Prostate gland (tissue), 2 donors: ENCODE data around the gene PRKG2. TPM values are rescaled to one million over a fixed set of nuclear protein-coding genes. Genes with fewer than 3 reads are reported as not detected.

Source experiments
- DNase-seq: peaks from one replicate; pipeline ENCODE4 v3.0.0-alpha.2; 2019; ENCODE audit warnings: low spot score
- H3K27ac ChIP-seq, 2 donors: fragments of 200-600 bp; sonication (generic); 2 replicates each; pipeline ENCODE4 v1.5.1; 2017 to 2019
- H3K27me3 ChIP-seq: fragments of 200-600 bp; sonication (generic); replicated peaks from 2 replicates; pipeline ENCODE4 v1.5.1; 2019; ENCODE audit not compliant: insufficient read depth
- H3K36me3 ChIP-seq, 2 donors: fragments of 200-600 bp; sonication (generic); 1 replicate in 1 of 2; 2 replicates in 1 of 2; pipeline versions ENCODE4 v1.5.1 to v1.8.1; 2017 to 2019
- H3K4me1 ChIP-seq: fragments of 200-600 bp; sonication (generic); replicated peaks from 2 replicates; pipeline ENCODE4 v1.5.1; 2019
- H3K4me3 ChIP-seq, 2 donors: fragments of 200-600 bp; sonication (generic); 2 replicates each; pipeline ENCODE4 v1.5.1; 2017 to 2019
- H3K9me3 ChIP-seq: fragments of 200-600 bp; sonication (generic); 2 replicates; pipeline ENCODE4 v1.5.1; 2017
- CTCF ChIP-seq, 4 experiments: fragments of 200-600 bp in 2 of 4; fragments of 450-650 bp in 2 of 4; sonication (generic) in 2 of 4; IDR thresholded peaks; 1 replicate in 3 of 4; 2 replicates in 1 of 4; pipeline ENCODE4 v1.5.1; 2016 to 2019; ENCODE audit warnings: antibody characterized with exemption in 4 of 4, mild to moderate bottlenecking in 2 of 4, moderate library complexity in 2 of 4
- POLR2A ChIP-seq: fragments of 450-650 bp; IDR thresholded peaks from one replicate; pipeline ENCODE4 v1.6.1; 2016; ENCODE audit warnings: antibody characterized with exemption, mild to moderate bottlenecking
- POLR2AphosphoS5 ChIP-seq: sonication (generic); formaldehyde crosslinking; IDR thresholded peaks from one replicate; pipeline ENCODE4 v1.6.1; 2017; ENCODE audit warnings: antibody characterized with exemption
- WGBS: methylation state at CpG from one replicate; pipeline ENCODE4 v1.1.5; 2018; 5-methylcytosine and 5-hydroxymethylcytosine counted together
- intact Hi-C: fragments of 100-400 bp; cut with DNase I; formaldehyde crosslinking; loops from one replicate; pipeline ENCODE4 v1.14.2; 2022
- total RNA-seq, 2 donors: library from RNA; depleted of rRNA; stranded (reverse); fragments of >200 nt; gene quantifications; one replicate each; pipeline ENCODE4 v1.1.0, GENCODE V29; 2016

Gene PRKG2
- total RNA-seq, 2 donors from 2014 or later = 5.2 to 8.2 TPM

- Histone ChIP-seq H3K4me1 (no peaks in the 10 kb centered on the region), H3K36me3 (no peaks in the 10 kb centered on the region), H3K27me3 (no peaks in the 10 kb centered on the region), H3K4me3 (no peak overlapping the region), H3K9me3 (no peaks in the 10 kb centered on the region), H3K27ac (no peak overlapping the region)
- intact Hi-C loops = no loop called here
- no peak for DNase-seq
- WGBS = 97% methylated on average over 2 of the region's 2 CpGs
- TF ChIP-seq POLR2A = no peak
- no peak for TF ChIP-seq POLR2AphosphoS5
- TF ChIP-seq CTCF (IDR thresholded peaks at IDR 0.05) = no peak
Measured at GRCh38 chr4:81131563-81131962, 83.5 kb downstream of the PRKG2 start.

GRCh38 chr4:81131066-81131465 is 84.0 kb downstream of the PRKG2 start:
- Histone ChIP-seq H3K27me3 (no peaks in the 10 kb centered on the region), H3K4me1 (no peaks in the 10 kb centered on the region), H3K4me3 (no peak overlapping the region), H3K9me3 (no peaks in the 10 kb centered on the region), H3K36me3 (no peaks in the 10 kb centered on the region), H3K27ac (no peak overlapping the region)
- intact Hi-C loops = no loop called here
- 74% methylated on average over 2 of the region's 4 CpGs for WGBS
- no peak for TF ChIP-seq CTCF (IDR thresholded peaks at IDR 0.05)
- TF ChIP-seq POLR2AphosphoS5 = no peak
- no peak for DNase-seq

GRCh38 chr4:81130569-81130968 is 84.5 kb downstream of the PRKG2 start:
- no peak overlapping the region for H3K4me3 ChIP-seq
- no peaks in the 10 kb centered on the region for H3K27me3 ChIP-seq
- 43% methylated on average over 7 of the region's 7 CpGs for WGBS
- no peaks in the 10 kb centered on the region for H3K4me1 ChIP-seq
- no peaks in the 10 kb centered on the region for H3K36me3 ChIP-seq
- no peak overlapping the region for H3K27ac ChIP-seq
- intact Hi-C loops = no loop called here
- no peak for DNase-seq
- TF ChIP-seq POLR2AphosphoS5 (no peak), CTCF (IDR thresholded peaks at IDR 0.05) (no peak), POLR2A (no peak)
- H3K9me3 ChIP-seq = no peaks in the 10 kb centered on the region

GRCh38 chr4:81120055-81120454 is 95.0 kb downstream of the PRKG2 start:
- H3K4me3 ChIP-seq = no peak overlapping the region
- peak overlapping the region in 1 of 2 donors; percentile 27 for H3K27ac ChIP-seq
- WGBS = 92% methylated on average over 5 of the region's 5 CpGs
- intact Hi-C loops = no loop called here
- no peaks in the 10 kb centered on the region for H3K36me3 ChIP-seq
- no peak for TF ChIP-seq CTCF (IDR thresholded peaks at IDR 0.05)
- no peak for TF ChIP-seq POLR2AphosphoS5
- TF ChIP-seq POLR2A = no peak
- H3K9me3 ChIP-seq = no peaks in the 10 kb centered on the region
- no peak for DNase-seq
- H3K4me1 ChIP-seq = no peaks in the 10 kb centered on the region
- H3K27me3 ChIP-seq = no peaks in the 10 kb centered on the region

- Histone ChIP-seq H3K9me3 (no peaks in the 10 kb centered on the region), H3K27ac (no peak overlapping the region), H3K4me1 (no peaks in the 10 kb centered on the region), H3K27me3 (no peaks in the 10 kb centered on the region), H3K36me3 (no peaks in the 10 kb centered on the region), H3K4me3 (no peak overlapping the region)
- intact Hi-C loops = no loop called here
- no peak for DNase-seq
- 55% methylated on average over 7 of the region's 7 CpGs for WGBS
- no peak for TF ChIP-seq POLR2A
- peak; percentile 7 for TF ChIP-seq POLR2AphosphoS5
- no peak for TF ChIP-seq CTCF (IDR thresholded peaks at IDR 0.05)
Measured at GRCh38 chr4:81118086-81118485, 96.9 kb downstream of the PRKG2 start.
